Panc1 (cell line): ENCODE data around the gene CHPF2. TPM values are rescaled to one million over a fixed set of nuclear protein-coding genes. Genes with fewer than 3 reads are reported as not detected.

Source experiments
- ATAC-seq: fragments of 200-7000 bp; cut with Tn5 transposase; 2 replicates; pipeline ENCODE4 v1.9.1; 2020; ENCODE audit warnings: mild to moderate bottlenecking, moderate library complexity
- BruUV-seq: library from RNA; stranded (reverse); fragments of 400-500 nt; replicated peaks from 2 replicates; lab custom pipeline; 2021; lab: Mats Ljungman, UMichigan
- CTCF ChIA-PET: fragments of 300-600 bp; sonication (Branson Sonifier 250); formaldehyde crosslinking; loops from one replicate; lab custom pipeline; 2022; ENCODE audit warnings: antibody characterized with exemption; lab: Charles Lee
- POLR2A ChIA-PET: fragments of 300-600 bp; sonication (Branson Sonifier 250); formaldehyde crosslinking; loops from one replicate; lab custom pipeline; 2022; ENCODE audit warnings: antibody characterized with exemption; lab: Charles Lee
- DNase-seq: peaks from one replicate; pipeline ENCODE4 v3.0.0-alpha.2; 2010; ENCODE audit warnings: low read depth, low spot score
- H3K27ac ChIP-seq: 2 replicates; pipeline ENCODE4 v1.5.1; 2011; ENCODE audit warnings: mild to moderate bottlenecking, low read length, inconsistent platforms
- H3K27me3 ChIP-seq: fragments of 200-500 bp; sonication (Bioruptor generic); 2 replicates; pipeline ENCODE4 v1.6.0; 2014; ENCODE audit warnings: low read length, inconsistent platforms; ENCODE audit not compliant: control insufficient read depth, insufficient read depth
- H3K36me3 ChIP-seq: fragments of 200-500 bp; sonication (Bioruptor generic); 2 replicates; pipeline ENCODE4 v1.5.1; 2014; ENCODE audit warnings: inconsistent platforms, mild to moderate bottlenecking, low read length, moderate library complexity; ENCODE audit not compliant: control insufficient read depth, insufficient read depth
- H3K4me1 ChIP-seq: 2 replicates; pipeline ENCODE4 v1.5.1; 2011; ENCODE audit warnings: inconsistent platforms, mild to moderate bottlenecking, low read length, moderate library complexity; ENCODE audit not compliant: control insufficient read depth, insufficient read depth
- H3K4me3 ChIP-seq, 2 experiments: 2 replicates each; pipeline ENCODE4 v1.5.1; 2011 to 2012; ENCODE audit warnings: low read depth in 2 of 2, low read length in 2 of 2, mild to moderate bottlenecking in 2 of 2, inconsistent platforms in 1 of 2, moderate library complexity in 1 of 2
- H3K9me3 ChIP-seq: fragments of 200-500 bp; sonication (Bioruptor generic); 2 replicates; pipeline ENCODE4 v1.5.1; 2014; ENCODE audit warnings: low read depth, mild to moderate bottlenecking, inconsistent platforms, low read length, moderate library complexity; ENCODE audit not compliant: control insufficient read depth, insufficient read depth
- CTCF ChIP-seq: fragments of 450-650 bp; IDR thresholded peaks from 2 replicates; pipeline ENCODE4 v1.5.1; 2017; ENCODE audit warnings: mild to moderate bottlenecking
- POLR2AphosphoS5 ChIP-seq: IDR thresholded peaks from 2 replicates; pipeline ENCODE4 v1.6.1; 2012; ENCODE audit warnings: mild to moderate bottlenecking, low read depth, low read length, moderate library complexity
- SIN3A ChIP-seq: IDR thresholded peaks from 2 replicates; pipeline ENCODE4 v1.6.1; 2012; ENCODE audit warnings: low read depth, mild to moderate bottlenecking, low read length, moderate library complexity, borderline replicate concordance; ENCODE audit not compliant: insufficient read depth
- TCF7L2 ChIP-seq: IDR thresholded peaks from 2 replicates; pipeline ENCODE4 v1.6.1; 2011; ENCODE audit warnings: mild to moderate bottlenecking, low read depth, low read length, inconsistent platforms
- in situ Hi-C: cut with HindIII; loops from 2 replicates; pipeline ENCODE4 v1.10.0; 2016; ENCODE audit warnings: low sequenced_read_pairs, low pct_unique_long_range_greater_than_20kb
- intact Hi-C: fragments of 100-400 bp; cut with micrococcal nuclease; formaldehyde crosslinking; loops from one replicate; pipeline ENCODE4 v1.10.0; 2022; ENCODE audit not compliant: unreplicated experiment
- total RNA-seq: library from RNA; stranded (reverse); gene quantifications from one replicate; pipeline ENCODE4 v1.2.1, GENCODE V29; 2021; ENCODE audit not compliant: unreplicated experiment
- TF ChIP-seq, protein P1 (sequence below), 2 experiments: IDR thresholded peaks; 2 replicates each; pipeline ENCODE4 v1.6.1; 2011 to 2012; ENCODE audit warnings: low read depth in 2 of 2, control low read depth in 1 of 2, low read length in 1 of 2, mild to moderate bottlenecking in 1 of 2, moderate library complexity in 1 of 2; ENCODE audit not compliant: insufficient read depth in 1 of 2

The CHPF2 gene
- total RNA-seq, 1 experiment from 2014 or later = 44.9 TPM

DNA sequence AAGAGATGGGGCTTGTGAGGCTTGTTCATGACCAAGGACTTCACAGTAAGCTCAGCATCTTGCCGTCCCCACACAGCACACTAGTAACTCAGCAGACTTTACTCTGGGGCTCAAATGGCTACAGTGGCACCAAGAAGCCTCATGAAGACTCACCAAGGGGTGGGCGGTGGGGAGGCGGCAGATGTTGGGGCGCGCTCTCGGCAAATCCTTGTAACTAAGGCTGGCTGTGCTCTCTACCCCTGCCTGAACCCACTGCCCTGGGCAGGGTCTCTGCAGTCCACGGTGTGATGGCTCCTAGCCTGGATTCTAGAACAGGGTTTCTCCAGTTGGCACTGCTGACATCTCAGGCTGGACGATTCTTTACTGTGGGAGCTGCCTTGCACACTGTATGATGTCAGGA lies 28.6 kb downstream of the CHPF2 start:
- POLR2A ChIA-PET = no interaction called here
- BruUV-seq = no TSS peak
- Histone ChIP-seq H3K36me3 (no peaks in the 10 kb centered on the region), H3K4me3 (no peak overlapping the region), H3K27ac (no peak overlapping the region), H3K9me3 (no peaks in the 10 kb centered on the region), H3K4me1 (no peaks in the 10 kb centered on the region), H3K27me3 (no peaks in the 10 kb centered on the region)
- intact Hi-C loops (no loop called here), in situ Hi-C loops (no loop called here)
- TF ChIP-seq SIN3A = no peak
- TF ChIP-seq POLR2AphosphoS5 = no peak
- TF ChIP-seq, protein P1, sequence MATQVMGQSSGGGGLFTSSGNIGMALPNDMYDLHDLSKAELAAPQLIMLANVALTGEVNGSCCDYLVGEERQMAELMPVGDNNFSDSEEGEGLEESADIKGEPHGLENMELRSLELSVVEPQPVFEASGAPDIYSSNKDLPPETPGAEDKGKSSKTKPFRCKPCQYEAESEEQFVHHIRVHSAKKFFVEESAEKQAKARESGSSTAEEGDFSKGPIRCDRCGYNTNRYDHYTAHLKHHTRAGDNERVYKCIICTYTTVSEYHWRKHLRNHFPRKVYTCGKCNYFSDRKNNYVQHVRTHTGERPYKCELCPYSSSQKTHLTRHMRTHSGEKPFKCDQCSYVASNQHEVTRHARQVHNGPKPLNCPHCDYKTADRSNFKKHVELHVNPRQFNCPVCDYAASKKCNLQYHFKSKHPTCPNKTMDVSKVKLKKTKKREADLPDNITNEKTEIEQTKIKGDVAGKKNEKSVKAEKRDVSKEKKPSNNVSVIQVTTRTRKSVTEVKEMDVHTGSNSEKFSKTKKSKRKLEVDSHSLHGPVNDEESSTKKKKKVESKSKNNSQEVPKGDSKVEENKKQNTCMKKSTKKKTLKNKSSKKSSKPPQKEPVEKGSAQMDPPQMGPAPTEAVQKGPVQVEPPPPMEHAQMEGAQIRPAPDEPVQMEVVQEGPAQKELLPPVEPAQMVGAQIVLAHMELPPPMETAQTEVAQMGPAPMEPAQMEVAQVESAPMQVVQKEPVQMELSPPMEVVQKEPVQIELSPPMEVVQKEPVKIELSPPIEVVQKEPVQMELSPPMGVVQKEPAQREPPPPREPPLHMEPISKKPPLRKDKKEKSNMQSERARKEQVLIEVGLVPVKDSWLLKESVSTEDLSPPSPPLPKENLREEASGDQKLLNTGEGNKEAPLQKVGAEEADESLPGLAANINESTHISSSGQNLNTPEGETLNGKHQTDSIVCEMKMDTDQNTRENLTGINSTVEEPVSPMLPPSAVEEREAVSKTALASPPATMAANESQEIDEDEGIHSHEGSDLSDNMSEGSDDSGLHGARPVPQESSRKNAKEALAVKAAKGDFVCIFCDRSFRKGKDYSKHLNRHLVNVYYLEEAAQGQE (IDR thresholded peaks at IDR 0.05; ENCODE audit: insufficient read depth in 1 of 2, low read depth in 2 of 2, low read length in 1 of 2) = no peak
- TF ChIP-seq TCF7L2 = no peak
- no peak for TF ChIP-seq CTCF
- CTCF ChIA-PET = interaction anchor here (0.6 kb wide), 1 partner anchor 638 kb away, joined by 4 read pairs; no protein-coding TSS in a partner anchor
- ATAC-seq = no peak
- DNase-seq = no peak

GRCh38 chr7:151261529-151261928 lies 29.2 kb downstream of the CHPF2 start:
- ChIA-PET POLR2A (no interaction called here), CTCF (interaction anchor here (0.6 kb wide), 1 partner anchor 637 kb away, joined by 4 read pairs; no protein-coding TSS in a partner anchor)
- Histone ChIP-seq H3K4me1 (no peaks in the 10 kb centered on the region), H3K4me3 (no peak overlapping the region), H3K9me3 (no peaks in the 10 kb centered on the region), H3K27ac (no peak overlapping the region), H3K36me3 (no peaks in the 10 kb centered on the region), H3K27me3 (no peaks in the 10 kb centered on the region)
- BruUV-seq = no TSS peak
- TF ChIP-seq, protein P1 (IDR thresholded peaks at IDR 0.05; ENCODE audit: insufficient read depth in 1 of 2, low read depth in 2 of 2, low read length in 1 of 2) = no peak
- TF ChIP-seq SIN3A (no peak), CTCF (no peak), POLR2AphosphoS5 (no peak), TCF7L2 (no peak)
- ATAC-seq (no peak), DNase-seq (no peak)
- intact Hi-C loops (no loop called here), in situ Hi-C loops (no loop called here)
